NCI-H187 treated with DMSO at 0.1 percent for 48 hours (cell line): Measurements from ENCODE around the gene ZIC2.

ENCODE experiments used
- DNase-seq: peaks from one replicate; lab custom pipeline; 2025; lab: John Stamatoyannopoulos, UW

Gene ZIC2

GRCh38 chr13:99974296-99974938, 7.2 kb upstream of the ZIC2 start:
- no peak for DNase-seq

GRCh38 chr13:99974939-99975561, 6.5 kb upstream of the ZIC2 start:
- DNase-seq = no peak

- DNase-seq = no peak
Measured at GRCh38 chr13:99975626-99976025, 6.0 kb upstream of the ZIC2 start.

GRCh38 chr13:99976575-99976974, 5.0 kb upstream of the ZIC2 start:
- DNase-seq = no peak

GRCh38 chr13:99977334-99977911, 4.2 kb upstream of the ZIC2 start:
- DNase-seq = no peak

- no peak for DNase-seq
Measured at GRCh38 chr13:99977912-99978798, 3.4 kb upstream of the ZIC2 start.

- no peak for DNase-seq
Measured at GRCh38 chr13:99978799-99979452, 2.7 kb upstream of the ZIC2 start.

- DNase-seq = no peak
Measured at GRCh38 chr13:99979453-99980200, 2.0 kb upstream of the ZIC2 start.

GRCh38 chr13:99980201-99980823, 1.3 kb upstream of the ZIC2 start:
- peak; percentile 76 for DNase-seq

GRCh38 chr13:99980824-99981734, 505 bp upstream of the ZIC2 start:
- DNase-seq = peak; percentile 72

- DNase-seq = no peak
Measured at GRCh38 chr13:99982036-99982730, 599 bp downstream of the ZIC2 start.

- DNase-seq = no peak
Measured at GRCh38 chr13:99982731-99983498, 1.3 kb downstream of the ZIC2 start.

GRCh38 chr13:99983499-99984401, 2.2 kb downstream of the ZIC2 start:
- no peak for DNase-seq

GRCh38 chr13:99984461-99985240, 3.1 kb downstream of the ZIC2 start:
- no peak for DNase-seq

- DNase-seq = no peak
Measured at GRCh38 chr13:99985241-99985874, 3.8 kb downstream of the ZIC2 start.
